SK-N-SH treated with all-trans-retinoic acid at 6 μM for 48 hours (cell line): ENCODE results near the gene LCE2A.

Experiments used
- CREB5 ChIP-seq: fragments of 250-450 bp; sonication (Bioruptor Pico); IDR thresholded peaks from 2 replicates; pipeline ENCODE4 v1.5.1; 2020; ENCODE audit warnings: low read depth, mild to moderate bottlenecking, moderate library complexity
- ISL1 ChIP-seq: fragments of 250-450 bp; sonication (Bioruptor Pico); IDR thresholded peaks from 2 replicates; pipeline ENCODE4 v2.1.2; 2022; ENCODE audit warnings: mild to moderate bottlenecking, moderate library complexity
- PATZ1 ChIP-seq: fragments of 250-450 bp; sonication (Bioruptor Pico); IDR thresholded peaks from 2 replicates; pipeline ENCODE4 v1.8.0; 2020; ENCODE audit warnings: mild to moderate bottlenecking, moderate library complexity, borderline replicate concordance
- TF ChIP-seq, protein P1 (sequence below): fragments of 250-450 bp; sonication (Bioruptor Pico); IDR thresholded peaks from 2 replicates; pipeline ENCODE4 v1.8.0; 2021; ENCODE audit warnings: low read depth, mild to moderate bottlenecking, moderate library complexity, borderline replicate concordance

DNA sequence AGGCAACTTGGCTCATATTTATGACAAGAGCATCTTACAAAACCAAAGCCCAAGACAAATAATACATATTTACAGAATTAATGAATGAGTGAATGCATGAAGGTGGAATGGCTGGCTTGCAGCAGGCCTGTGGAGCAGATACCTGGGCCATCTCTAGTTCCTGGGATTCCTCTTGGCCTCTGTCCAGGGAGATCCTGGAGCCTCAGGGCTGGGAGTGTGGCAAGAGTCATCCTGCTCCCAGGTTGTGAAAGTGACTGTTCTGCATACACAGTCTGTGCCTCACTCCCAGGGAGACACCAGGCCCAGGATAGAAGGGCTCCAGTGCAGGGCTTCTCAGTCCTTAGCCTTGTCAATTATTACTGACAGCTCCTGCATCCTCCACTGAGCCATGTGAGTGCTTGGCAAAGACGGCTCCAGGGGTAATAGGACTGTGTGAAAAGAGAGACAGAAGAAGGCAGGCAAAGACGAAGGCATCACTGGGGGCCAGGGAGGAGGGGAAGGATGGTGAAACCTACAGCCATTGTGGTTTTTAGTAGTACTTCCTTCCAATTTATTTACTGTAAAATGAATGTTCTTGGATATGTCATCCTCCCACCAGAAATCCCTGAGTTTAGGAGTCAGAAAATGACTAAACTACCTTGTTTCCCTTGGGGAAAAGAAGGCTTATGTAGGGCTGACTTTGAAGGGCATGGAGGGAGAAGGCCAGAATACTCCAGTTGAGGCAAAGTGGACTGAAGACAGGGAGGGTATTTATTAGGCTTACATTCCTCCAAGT lies 45.4 kb downstream of the LCE2A start:
- TF ChIP-seq PATZ1 (no peak), CREB5 (CRISPR knock-in tag) (no peak), ISL1 (CRISPR knock-in tag) (no peak)
- TF ChIP-seq, protein P1, sequence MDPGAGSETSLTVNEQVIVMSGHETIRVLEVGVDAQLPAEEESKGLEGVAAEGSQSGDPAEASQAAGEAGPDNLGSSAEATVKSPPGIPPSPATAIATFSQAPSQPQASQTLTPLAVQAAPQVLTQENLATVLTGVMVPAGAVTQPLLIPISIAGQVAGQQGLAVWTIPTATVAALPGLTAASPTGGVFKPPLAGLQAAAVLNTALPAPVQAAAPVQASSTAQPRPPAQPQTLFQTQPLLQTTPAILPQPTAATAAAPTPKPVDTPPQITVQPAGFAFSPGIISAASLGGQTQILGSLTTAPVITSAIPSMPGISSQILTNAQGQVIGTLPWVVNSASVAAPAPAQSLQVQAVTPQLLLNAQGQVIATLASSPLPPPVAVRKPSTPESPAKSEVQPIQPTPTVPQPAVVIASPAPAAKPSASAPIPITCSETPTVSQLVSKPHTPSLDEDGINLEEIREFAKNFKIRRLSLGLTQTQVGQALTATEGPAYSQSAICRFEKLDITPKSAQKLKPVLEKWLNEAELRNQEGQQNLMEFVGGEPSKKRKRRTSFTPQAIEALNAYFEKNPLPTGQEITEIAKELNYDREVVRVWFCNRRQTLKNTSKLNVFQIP (CRISPR knock-in tag): no peak
